ENCODE data around the gene ANO1.

Gene ANO1

DNA sequence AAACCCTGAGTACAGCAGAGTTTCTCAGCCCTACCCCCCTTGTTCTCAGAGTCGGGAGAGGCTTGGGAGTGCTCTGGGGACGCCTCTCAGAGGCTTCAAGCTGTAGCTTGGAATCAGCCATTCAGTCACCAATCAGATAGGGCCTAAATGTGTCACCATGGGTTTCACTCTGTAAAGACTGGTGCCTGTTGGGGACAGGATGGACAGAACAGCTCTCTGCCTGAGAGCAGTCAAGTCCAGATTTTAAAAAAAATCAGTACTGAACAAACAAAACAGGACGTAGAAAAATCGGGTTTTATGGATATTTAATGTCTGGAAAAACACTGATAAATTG is 126.3 kb downstream of the ANO1 start:
- no peak for DNase-seq (ENCODE audit: low read depth)
- TF ChIP-seq CTCF (IDR thresholded peaks at IDR 0.05; ENCODE audit: control insufficient read depth, insufficient read depth, low read depth, low read length, missing control alignments), result no peak
- peak overlapping the region; percentile 85 for H3K4me3 ChIP-seq (ENCODE audit: control insufficient read depth, low read depth, low read length)

- TF ChIP-seq CTCF (IDR thresholded peaks at IDR 0.05; ENCODE audit: control insufficient read depth, insufficient read depth, low read depth, low read length, missing control alignments), result no peak
- H3K4me3 ChIP-seq (ENCODE audit: control insufficient read depth, low read depth, low read length), result no peak overlapping the region; the same call in 1 of the 2 replicates
Observed at GRCh38 chr11:70205049-70205725, 127.1 kb downstream of the ANO1 start.

GRCh38 chr11:70205766-70206165 is 127.6 kb downstream of the ANO1 start:
- no peak for DNase-seq (ENCODE audit: low read depth)
- TF ChIP-seq CTCF (IDR thresholded peaks at IDR 0.05; ENCODE audit: control insufficient read depth, insufficient read depth, low read depth, low read length, missing control alignments), result no peak
- no peak overlapping the region for H3K4me3 ChIP-seq (ENCODE audit: control insufficient read depth, low read depth, low read length)

More at GRCh38 chr11:70205049-70205725, 127.1 kb downstream of the ANO1 start:
- no peak for DNase-seq (ENCODE audit: low read depth)

GRCh38 chr11:70206226-70206981 is 128.3 kb downstream of the ANO1 start:
- no peak overlapping the region for H3K4me3 ChIP-seq (ENCODE audit: control insufficient read depth, low read depth, low read length)
- DNase-seq (ENCODE audit: low read depth), result no peak
- TF ChIP-seq CTCF (IDR thresholded peaks at IDR 0.05; ENCODE audit: control insufficient read depth, insufficient read depth, low read depth, low read length, missing control alignments), result no peak

- no peak for TF ChIP-seq CTCF (IDR thresholded peaks at IDR 0.05; ENCODE audit: control insufficient read depth, insufficient read depth, low read depth, low read length, missing control alignments)
- H3K4me3 ChIP-seq (ENCODE audit: control insufficient read depth, low read depth, low read length), result no peak overlapping the region
- no peak for DNase-seq (ENCODE audit: low read depth)
Observed at GRCh38 chr11:70206982-70207376, 128.9 kb downstream of the ANO1 start.

- no peak for TF ChIP-seq CTCF (IDR thresholded peaks at IDR 0.05; ENCODE audit: control insufficient read depth, insufficient read depth, low read depth, low read length, missing control alignments)
- no peak for DNase-seq (ENCODE audit: low read depth)
- H3K4me3 ChIP-seq (ENCODE audit: control insufficient read depth, low read depth, low read length), result no peak overlapping the region
Observed at GRCh38 chr11:70207531-70208131, 129.5 kb downstream of the ANO1 start.
